Tongue (tissue), 3 donors: Measurements from ENCODE around the gene NWD2. TPM values are rescaled to one million over a fixed set of nuclear protein-coding genes. Genes with fewer than 3 reads are reported as not detected.
"Not testable (repeated sequence)": the region's sequence is repeated elsewhere in the genome, so short reads cannot be mapped to it uniquely, and the experiment has no call there.

Experiments used
- DNase-seq: peaks from one replicate; pipeline ENCODE4 v3.0.0-alpha.2; 2015
- small RNA-seq: library from RNA; depleted of rRNA; stranded (forward); fragments of <200 nt; gene quantifications from one replicate; pipeline ENCODE3, GENCODE V24; 2014; ENCODE audit warnings: low replicate concordance
- total RNA-seq: library from RNA; depleted of rRNA; stranded (reverse); fragments of >200 nt; gene quantifications from one replicate; pipeline ENCODE4 v1.2.3, GENCODE V29; 2014

Gene NWD2
- total RNA-seq, 1 donor from 2014 or later: 0.41 TPM

- DNase-seq: no peak
Observed at GRCh38 chr4:37471971-37472370, 227.4 kb downstream of the NWD2 start.

DNA sequence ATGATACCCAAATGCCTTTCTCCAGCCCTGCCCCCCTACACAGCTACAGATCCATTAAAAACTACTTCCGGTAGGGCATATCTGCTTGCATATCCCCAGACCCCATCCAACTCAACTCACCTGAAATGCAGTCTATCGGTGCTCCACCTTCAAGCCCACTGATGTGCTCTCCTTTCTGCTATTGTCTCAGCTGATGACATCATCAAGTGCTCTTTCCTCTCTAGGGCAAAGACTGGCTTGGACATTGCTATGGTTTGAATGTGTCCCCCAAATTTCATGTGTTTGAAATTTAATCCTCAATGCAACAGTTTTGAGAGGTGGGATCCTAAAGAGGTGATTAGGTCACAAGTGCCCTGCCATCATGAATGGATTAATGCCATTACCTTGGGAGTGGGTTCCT lies 229.3 kb downstream of the NWD2 start:
- DNase-seq: no peak

DNA sequence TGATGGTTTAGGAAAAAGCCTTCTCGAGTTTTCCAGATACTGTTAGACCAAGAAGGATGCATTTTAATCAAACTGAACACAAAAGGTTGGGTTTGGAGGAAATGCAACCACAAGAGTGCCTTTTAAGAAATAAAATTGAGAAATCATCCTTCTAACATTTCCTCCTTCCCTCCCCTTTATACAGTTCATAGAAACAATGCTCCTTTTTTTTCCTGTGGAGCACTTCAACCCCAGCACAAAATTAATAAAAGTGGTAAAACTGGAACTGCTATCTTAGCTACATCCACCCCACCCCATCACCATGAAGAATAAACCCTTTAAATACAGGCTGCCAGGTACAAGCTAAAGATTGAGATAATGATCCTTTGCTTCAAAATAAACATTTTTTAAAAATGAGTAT lies 230.5 kb downstream of the NWD2 start:
- no peak for DNase-seq

DNA sequence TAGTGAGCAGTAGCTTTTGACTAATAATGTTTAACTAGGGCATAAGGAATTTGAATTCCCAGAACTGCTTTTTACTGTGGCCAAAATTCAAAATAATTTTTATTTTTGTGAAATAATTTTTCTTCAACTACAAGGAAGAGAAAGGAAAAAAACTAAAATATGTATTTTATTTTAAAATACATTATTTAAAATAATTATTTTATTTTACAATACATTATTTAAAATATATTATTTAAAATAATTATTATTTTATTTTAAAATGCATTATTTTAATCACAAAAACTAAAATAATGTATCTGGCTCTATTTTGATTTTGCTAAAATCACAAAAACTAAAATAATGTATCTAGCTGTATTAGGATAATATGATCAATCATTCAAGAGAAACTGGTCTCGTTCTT lies 231.2 kb downstream of the NWD2 start:
- DNase-seq: no peak

DNA sequence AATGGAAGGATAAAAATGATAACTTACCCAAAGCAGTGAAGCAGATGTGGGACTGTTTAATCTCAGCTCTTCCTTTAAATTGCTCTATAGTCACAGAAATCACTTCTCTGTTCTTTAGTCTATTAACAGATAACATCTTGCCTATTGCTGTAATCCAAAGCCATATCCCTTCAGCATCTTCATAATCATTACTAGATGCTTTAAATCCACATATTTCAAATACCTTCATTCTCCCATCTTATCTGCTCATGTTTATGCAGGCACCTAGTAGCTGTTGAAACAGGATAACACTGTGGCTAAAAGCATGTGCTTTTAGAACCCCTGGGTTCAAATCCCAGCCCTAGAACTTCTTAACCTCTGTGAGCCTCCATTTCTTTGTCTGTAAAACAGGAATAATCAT lies 231.7 kb downstream of the NWD2 start:
- no peak for DNase-seq

GRCh38 chr4:37476691-37477090 lies 232.1 kb downstream of the NWD2 start:
- DNase-seq: no peak

- DNase-seq: no peak
Observed at GRCh38 chr4:37477126-37477525, 232.6 kb downstream of the NWD2 start.

- no peak for DNase-seq
Observed at GRCh38 chr4:37478151-37478550, 233.6 kb downstream of the NWD2 start.

GRCh38 chr4:37480509-37480908 lies 236.0 kb downstream of the NWD2 start:
- DNase-seq: no peak

DNA sequence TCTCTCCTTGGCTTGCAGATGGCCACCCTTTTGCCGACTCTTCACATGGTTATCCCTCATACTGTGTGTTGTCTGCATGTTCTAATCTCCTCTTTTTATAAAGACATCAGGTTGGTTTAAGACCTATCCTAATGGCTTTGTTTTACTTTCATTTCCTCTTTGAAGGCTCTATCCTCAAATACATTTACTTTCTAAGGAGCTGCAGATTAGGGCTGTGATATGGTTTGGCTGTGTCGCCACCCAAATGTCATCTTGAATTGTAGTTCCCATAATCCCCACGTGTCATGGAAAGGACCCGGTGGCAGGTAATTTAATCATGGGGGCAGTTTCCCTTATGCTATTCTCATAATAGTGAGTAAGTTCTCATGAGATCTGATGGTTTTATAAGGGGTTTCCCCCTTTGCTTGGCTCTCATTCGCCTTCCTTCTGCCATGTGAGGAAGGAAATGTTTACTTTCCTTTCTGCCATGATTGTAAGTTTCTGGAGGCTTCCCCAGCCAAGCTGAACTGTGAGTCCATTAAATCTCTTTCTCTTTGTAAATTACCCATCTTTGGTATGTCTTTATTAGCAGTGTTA lies 237.1 kb downstream of the NWD2 start:
- no peak for DNase-seq

- DNase-seq: no peak
Observed at GRCh38 chr4:37482236-37482913, 237.8 kb downstream of the NWD2 start.

DNA sequence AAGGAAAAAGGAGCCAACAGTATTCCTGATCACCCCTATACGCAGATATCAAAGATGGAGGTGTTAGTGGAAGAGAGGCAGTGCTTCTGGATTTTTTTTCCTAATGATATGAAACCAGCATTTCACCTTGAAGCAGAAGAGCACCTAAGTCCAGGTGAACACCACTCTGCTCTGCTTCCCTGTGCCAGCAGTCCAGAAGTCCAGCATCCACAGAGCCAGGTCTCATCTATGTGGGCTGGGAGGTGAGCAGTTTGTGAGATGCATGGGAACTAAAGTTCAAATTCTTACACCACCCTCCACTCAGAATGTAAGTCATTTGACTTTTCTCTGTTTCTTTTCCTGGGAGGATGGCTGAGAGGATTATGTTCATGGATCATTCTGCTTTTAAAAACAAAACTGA lies 239.1 kb downstream of the NWD2 start:
- no peak for DNase-seq

DNA sequence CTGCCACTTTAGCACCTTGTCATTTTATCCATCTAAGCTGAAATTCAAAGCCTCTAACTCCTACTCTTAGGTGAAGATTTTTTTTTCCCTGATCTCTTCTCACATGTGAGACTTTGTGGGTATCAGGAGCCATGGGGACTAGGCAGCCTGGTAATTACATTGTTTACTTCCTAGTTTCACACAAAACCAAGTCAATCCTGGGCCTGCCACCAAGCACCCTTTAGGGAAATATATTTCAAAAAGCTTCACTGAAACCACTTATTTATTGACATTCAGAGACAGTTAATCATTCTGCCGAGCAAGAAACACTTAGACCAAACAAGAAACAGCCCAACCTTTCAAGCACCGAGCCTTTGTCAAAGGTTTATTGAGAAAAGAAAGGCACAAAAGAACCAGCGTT lies 241.6 kb downstream of the NWD2 start:
- no peak for DNase-seq

- no peak for DNase-seq
Observed at GRCh38 chr4:37487668-37488067, 243.1 kb downstream of the NWD2 start.

DNA sequence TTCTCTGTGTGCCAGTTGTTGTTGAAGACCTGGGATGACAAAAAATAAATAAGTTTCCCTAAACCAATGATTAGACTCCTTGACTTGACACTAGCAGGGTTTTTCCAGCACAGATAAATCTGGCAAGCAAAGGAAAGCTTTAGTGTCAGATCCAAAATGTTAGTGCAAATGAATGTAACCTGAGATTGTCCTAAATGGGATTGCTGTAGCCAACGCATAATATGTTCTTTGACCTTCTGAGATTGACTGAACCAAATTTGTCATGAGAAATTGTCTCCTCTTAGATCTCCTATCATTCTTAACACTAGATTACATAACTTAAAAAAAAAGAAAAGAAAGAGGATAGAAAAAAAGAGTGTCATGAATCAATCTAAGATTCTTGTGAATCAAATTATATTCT lies 245.2 kb downstream of the NWD2 start:
- no peak for DNase-seq

DNA sequence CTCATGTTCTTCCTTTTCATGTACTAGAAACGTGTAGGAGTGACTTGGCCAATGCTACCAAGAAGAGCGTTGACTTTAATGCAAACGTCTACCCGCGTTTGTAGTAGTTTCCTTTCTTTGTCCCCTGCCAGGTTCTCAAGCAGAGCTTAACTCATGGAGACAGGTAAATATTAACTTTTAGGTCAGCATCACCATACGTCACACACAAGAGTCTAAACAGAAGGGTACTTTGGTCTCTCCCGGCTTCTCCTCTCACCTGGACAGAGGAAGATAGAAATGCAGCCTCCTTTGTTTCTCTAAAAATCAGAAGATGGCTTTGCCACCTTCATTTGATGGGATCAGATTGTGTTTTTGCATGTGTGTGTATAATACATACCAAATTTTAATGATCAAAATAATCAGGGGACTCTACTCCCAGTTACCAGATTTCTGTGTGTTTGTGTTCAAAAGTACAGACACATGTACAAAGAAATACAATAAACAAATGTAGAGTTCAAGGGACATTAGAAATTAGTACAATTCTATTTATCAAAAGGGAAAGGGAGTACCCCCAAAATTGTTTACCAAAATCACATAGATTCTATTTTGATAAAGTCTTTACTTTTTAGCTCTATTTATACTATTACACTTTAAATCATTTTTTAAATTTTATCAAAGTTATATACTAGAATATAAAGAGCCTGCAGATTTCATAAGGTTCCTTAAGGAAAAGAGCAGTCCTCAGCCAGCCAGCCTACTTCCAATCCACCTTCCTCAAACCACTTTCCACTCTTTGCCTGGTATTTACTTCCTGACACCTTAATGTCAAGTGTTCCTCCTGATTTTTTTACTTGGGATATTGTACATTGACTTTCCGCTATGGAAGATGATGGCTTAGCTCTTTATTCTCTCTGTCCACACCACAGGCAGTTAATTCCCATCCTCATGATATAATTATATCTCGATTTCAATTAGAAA lies 246.1 kb downstream of the NWD2 start:
- DNase-seq: no peak

DNA sequence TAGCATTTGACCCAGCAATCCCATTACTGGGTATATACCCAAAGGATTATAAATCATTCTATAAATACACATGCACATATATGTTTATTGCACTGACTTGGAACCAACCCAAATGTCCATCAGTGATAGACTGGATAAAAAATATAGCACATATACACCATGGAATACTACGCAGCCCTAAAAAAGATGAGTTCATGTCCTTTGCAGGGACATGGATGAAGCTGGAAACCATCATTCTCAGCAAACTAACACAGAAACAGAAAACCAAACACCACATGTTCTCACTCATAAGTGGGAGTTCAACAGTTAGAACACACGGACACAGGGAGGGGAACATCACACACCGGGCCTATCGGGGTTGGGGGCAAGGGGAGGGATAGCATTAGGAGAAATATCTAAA lies 250.8 kb downstream of the NWD2 start:
- not testable (repeated sequence) for DNase-seq

Small RNA genes within 50 kb of the gene (small RNA-seq; reads per million reads assigned to genes)
- not detected for gene MIR4801
